Spleen (tissue), 7 donors: Measurements from ENCODE around the gene EIF4G1.
"Not testable (repeated sequence)": the region's sequence is repeated elsewhere in the genome, so short reads cannot be mapped to it uniquely, and the experiment has no call there.

Experiments
- POLR2AphosphoS5 ChIP-seq, 3 donors: sonication (generic); formaldehyde crosslinking; IDR thresholded peaks; one replicate each; pipeline ENCODE4 v1.5.1; 2017; ENCODE audit warnings: antibody characterized with exemption in 3 of 3
- TF ChIP-seq, protein P1 (sequence below), 11 experiments: fragments of 200-600 bp in 7 of 11; fragments of 450-650 bp in 4 of 11; sonication (generic) in 4 of 11; IDR thresholded peaks in 8 of 11; conservative IDR thresholded peaks in 3 of 11; 1 replicate in 7 of 11; 2 replicates in 4 of 11; pipeline versions ENCODE4 v1.4.0 to v1.8.0; 2016 to 2021; ENCODE audit warnings: antibody characterized with exemption in 11 of 11, inconsistent platforms in 4 of 11, mild to moderate bottlenecking in 1 of 11
- donor health status: DM: no; HTN: no; CAD: no; lungs with moderate emphysema.
- donor health status: DM: no; HTN: no; CAD: no.
- donor health status: DM: no; HTN: no; CAD: no.

DNA sequence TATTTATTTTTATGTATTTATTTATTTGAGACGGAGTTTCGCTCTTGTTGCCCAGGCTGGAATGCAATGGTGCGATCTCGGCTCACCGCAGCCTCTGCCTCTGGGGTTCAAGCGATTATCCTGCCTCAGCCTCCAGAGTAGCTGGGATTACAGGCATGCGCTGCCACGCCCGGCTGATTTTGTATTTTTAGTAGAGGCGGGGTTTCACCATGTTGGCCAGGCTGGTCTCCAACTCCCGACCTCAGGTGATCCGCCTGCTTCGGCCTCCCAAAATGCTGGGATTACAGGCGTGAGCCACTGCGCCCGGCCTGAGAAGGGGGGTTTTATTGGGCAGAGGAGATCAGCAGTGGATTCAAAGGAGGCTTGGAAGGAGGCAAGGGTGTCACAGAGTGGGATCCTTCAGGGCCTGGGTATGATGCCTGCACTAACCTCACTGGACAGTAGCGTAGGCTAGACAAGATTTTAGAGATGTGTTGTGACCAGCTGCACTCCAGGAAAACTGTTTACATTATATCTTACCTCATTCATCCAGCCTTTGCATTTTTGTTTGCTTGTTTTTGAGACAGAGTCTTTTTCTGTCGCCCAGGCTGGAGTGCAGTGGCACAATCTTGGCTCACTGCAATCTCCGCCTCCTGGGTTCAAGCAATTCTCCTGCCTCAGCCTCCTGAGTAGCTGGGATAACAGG lies 25.2 kb downstream of the EIF4G1 start:
- TF ChIP-seq, protein P1, sequence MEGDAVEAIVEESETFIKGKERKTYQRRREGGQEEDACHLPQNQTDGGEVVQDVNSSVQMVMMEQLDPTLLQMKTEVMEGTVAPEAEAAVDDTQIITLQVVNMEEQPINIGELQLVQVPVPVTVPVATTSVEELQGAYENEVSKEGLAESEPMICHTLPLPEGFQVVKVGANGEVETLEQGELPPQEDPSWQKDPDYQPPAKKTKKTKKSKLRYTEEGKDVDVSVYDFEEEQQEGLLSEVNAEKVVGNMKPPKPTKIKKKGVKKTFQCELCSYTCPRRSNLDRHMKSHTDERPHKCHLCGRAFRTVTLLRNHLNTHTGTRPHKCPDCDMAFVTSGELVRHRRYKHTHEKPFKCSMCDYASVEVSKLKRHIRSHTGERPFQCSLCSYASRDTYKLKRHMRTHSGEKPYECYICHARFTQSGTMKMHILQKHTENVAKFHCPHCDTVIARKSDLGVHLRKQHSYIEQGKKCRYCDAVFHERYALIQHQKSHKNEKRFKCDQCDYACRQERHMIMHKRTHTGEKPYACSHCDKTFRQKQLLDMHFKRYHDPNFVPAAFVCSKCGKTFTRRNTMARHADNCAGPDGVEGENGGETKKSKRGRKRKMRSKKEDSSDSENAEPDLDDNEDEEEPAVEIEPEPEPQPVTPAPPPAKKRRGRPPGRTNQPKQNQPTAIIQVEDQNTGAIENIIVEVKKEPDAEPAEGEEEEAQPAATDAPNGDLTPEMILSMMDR (IDR thresholded peaks at IDR 0.05 in 8 of 11, conservative IDR thresholded peaks at IDR 0.05 in 3 of 11) = not testable (repeated sequence)
- TF ChIP-seq POLR2AphosphoS5 (IDR thresholded peaks at IDR 0.05) = not testable (repeated sequence)
